ENCODE measurements around the gene SEMA4A.

SEMA4A gene

DNA sequence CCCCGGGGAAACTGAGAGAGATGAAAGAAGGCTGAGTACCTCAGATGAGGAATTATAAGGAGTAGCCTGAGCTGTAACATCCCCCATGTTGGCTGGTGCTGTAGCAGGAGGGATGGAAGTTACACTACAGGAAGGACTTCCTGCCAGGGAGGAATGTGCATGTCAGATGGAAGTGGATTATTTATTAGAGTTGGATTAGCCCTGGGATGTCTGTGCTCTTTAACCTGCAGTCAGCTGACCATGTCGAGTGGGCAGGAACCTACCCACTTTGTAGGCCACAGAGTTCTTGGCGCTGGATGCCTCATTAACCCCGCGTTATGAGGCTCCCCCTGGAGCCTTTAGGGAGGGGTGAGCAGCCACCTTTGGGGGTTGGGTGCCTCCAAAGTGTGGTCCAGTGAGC lies 757 bp upstream of the SEMA4A start:
- TF ChIP-seq, protein P1, sequence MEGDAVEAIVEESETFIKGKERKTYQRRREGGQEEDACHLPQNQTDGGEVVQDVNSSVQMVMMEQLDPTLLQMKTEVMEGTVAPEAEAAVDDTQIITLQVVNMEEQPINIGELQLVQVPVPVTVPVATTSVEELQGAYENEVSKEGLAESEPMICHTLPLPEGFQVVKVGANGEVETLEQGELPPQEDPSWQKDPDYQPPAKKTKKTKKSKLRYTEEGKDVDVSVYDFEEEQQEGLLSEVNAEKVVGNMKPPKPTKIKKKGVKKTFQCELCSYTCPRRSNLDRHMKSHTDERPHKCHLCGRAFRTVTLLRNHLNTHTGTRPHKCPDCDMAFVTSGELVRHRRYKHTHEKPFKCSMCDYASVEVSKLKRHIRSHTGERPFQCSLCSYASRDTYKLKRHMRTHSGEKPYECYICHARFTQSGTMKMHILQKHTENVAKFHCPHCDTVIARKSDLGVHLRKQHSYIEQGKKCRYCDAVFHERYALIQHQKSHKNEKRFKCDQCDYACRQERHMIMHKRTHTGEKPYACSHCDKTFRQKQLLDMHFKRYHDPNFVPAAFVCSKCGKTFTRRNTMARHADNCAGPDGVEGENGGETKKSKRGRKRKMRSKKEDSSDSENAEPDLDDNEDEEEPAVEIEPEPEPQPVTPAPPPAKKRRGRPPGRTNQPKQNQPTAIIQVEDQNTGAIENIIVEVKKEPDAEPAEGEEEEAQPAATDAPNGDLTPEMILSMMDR (IDR thresholded peaks at IDR 0.05): no peak
- H3K9me3 ChIP-seq: no peaks in the 10 kb centered on the region
- peak overlapping the region; percentile 96 for H3K27ac ChIP-seq
- H3K36me3 ChIP-seq: peaks cover 17% of the 10 kb centered on the region
- H3K4me1 ChIP-seq (ENCODE audit: control insufficient read depth in 1 of 2, insufficient read depth in 1 of 2, low read depth in 1 of 2, low read length in 1 of 2): peaks cover 91 to 96% of the 10 kb centered on the region in 2 experiments
- H3K27me3 ChIP-seq: no peaks in the 10 kb centered on the region
- H3K4me3 ChIP-seq (ENCODE audit: low read depth in 1 of 2, low read length in 1 of 2): no peak overlapping the region

DNA sequence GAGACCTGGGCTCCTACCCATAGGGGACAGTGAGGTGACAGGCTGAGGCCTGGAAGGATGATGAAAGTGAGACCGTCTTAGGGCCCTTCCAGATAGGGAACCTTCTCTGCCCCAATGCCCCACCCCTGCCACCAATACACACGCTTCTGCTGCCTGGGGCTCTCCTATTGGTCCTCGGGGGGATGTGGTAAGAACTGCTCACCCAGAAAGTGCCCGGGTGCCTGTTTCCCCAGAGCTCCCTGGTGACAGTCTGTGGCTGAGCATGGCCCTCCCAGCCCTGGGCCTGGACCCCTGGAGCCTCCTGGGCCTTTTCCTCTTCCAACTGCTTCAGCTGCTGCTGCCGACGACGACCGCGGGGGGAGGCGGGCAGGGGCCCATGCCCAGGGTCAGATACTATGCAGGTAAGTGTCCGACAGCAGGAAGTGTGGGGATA lies 948 bp downstream of the SEMA4A start:
- Histone ChIP-seq H3K9me3 (no peaks in the 10 kb centered on the region), H3K27ac (peak overlapping the region; percentile 96), H3K4me3 (ENCODE audit: low read depth in 1 of 2, low read length in 1 of 2) (peak overlapping the region; percentile 86 to 88), H3K4me1 (ENCODE audit: control insufficient read depth in 1 of 2, insufficient read depth in 1 of 2, low read depth in 1 of 2, low read length in 1 of 2) (peaks cover 83 to 85% of the 10 kb centered on the region in 2 experiments), H3K36me3 (peaks cover 34% of the 10 kb centered on the region), H3K27me3 (no peaks in the 10 kb centered on the region)
- TF ChIP-seq, protein P1 (IDR thresholded peaks at IDR 0.05): peak; percentile 41

DNA sequence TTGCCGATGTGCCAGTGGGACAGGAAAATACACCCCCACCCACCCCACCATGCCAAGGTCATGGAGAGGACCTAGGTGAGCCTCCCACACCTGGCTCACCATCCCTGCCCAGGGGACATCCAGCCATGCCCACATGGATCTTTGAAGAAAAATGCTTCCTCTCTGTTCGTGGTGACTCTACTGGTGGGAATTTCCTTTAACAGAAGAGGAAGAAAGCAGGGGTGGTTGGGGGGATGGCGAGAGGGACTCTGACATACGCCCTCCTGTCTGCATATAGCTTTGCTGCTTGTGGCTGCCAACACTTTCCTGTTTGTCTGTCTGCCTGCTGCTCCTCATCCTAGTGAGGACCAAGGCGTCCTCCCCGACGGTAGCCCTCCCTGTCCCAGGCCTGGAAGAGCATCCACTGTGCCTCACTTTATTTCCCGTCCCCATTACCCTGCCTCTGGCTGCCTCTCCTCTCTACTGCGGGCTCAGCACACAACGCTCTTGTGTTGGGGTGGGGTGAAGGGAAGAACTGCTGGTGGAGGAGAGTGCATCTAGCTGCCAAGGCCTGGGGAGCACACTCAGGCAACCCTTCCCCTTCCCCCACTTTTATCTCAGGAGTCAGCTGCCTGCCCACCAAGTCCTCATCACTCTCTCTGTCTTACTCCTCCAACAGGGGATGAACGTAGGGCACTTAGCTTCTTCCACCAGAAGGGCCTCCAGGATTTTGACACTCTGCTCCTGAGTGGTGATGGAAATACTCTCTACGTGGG lies 2.5 kb downstream of the SEMA4A start:
- peak overlapping the region; percentile 96 for H3K27ac ChIP-seq
- no peaks in the 10 kb centered on the region for H3K9me3 ChIP-seq
- H3K4me1 ChIP-seq (ENCODE audit: control insufficient read depth in 1 of 2, insufficient read depth in 1 of 2, low read depth in 1 of 2, low read length in 1 of 2): peaks cover 82 to 83% of the 10 kb centered on the region in 2 experiments
- peak overlapping the region; percentile 86 to 88 for H3K4me3 ChIP-seq (ENCODE audit: low read depth in 1 of 2, low read length in 1 of 2)
- TF ChIP-seq, protein P1 (IDR thresholded peaks at IDR 0.05): no peak
- no peaks in the 10 kb centered on the region for H3K27me3 ChIP-seq
- H3K36me3 ChIP-seq: peaks cover 50% of the 10 kb centered on the region

DNA sequence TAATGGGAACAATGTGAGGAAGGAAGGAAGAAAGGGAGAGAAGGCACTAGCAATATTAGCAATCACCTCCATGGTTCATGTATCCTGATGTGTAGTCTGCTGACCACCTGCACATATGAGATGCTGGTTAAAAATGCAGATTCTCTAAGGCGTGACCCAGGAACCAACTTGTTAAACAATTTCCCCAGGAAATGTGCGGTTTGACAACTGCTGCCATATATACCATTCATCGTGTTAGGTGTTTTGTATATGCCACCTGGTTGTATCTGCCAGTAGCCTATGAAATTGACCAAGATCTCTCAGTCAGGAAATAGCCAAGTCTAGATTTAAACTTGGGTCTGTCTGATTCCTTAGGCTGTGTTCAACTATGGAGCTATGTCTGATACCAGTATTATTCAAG lies 4.1 kb downstream of the SEMA4A start:
- TF ChIP-seq, protein P1 (IDR thresholded peaks at IDR 0.05): no peak

DNA sequence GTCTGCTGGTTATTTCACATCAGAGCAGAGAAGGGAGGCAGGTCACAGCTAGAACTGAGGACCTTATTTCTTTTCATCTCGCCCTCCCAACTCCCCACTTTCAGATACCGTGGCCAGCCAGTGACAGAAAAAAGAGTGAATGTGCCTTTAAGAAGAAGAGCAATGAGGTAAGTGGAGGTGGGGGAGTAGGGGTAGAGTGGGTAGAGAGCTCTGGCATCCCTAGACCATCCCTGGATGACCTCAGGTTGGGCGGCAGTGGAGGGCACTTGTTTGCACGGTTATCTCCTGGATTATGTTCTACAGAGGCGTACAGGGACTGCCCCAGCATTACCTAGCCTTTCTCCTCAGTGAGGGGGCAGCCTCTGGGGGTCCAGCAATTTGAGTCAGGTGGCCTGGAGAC lies 4.6 kb downstream of the SEMA4A start:
- no peaks in the 10 kb centered on the region for H3K9me3 ChIP-seq
- peak overlapping the region; percentile 96 for H3K27ac ChIP-seq
- H3K4me1 ChIP-seq (ENCODE audit: control insufficient read depth in 1 of 2, insufficient read depth in 1 of 2, low read depth in 1 of 2, low read length in 1 of 2): peaks cover 66 to 69% of the 10 kb centered on the region in 2 experiments
- no peaks in the 10 kb centered on the region for H3K27me3 ChIP-seq
- H3K4me3 ChIP-seq (ENCODE audit: low read depth in 1 of 2, low read length in 1 of 2): no peak overlapping the region
- H3K36me3 ChIP-seq: peaks cover 71% of the 10 kb centered on the region
- TF ChIP-seq, protein P1 (IDR thresholded peaks at IDR 0.05): no peak

More for the DNA sequence above, 4.1 kb downstream of the SEMA4A start:
- H3K4me1 ChIP-seq (ENCODE audit: control insufficient read depth in 1 of 2, insufficient read depth in 1 of 2, low read depth in 1 of 2, low read length in 1 of 2): peaks cover 70 to 74% of the 10 kb centered on the region in 2 experiments
- peak overlapping the region in 1 of 2 experiments; percentile 88 for H3K4me3 ChIP-seq (ENCODE audit: low read depth in 1 of 2, low read length in 1 of 2)
- no peaks in the 10 kb centered on the region for H3K9me3 ChIP-seq
- H3K36me3 ChIP-seq: peaks cover 66% of the 10 kb centered on the region
- peak overlapping the region; percentile 96 for H3K27ac ChIP-seq
- H3K27me3 ChIP-seq: no peaks in the 10 kb centered on the region
